ENCODE results near the gene LITAFD.

GRCh38 chr16:8832717-8833105 lies 49.4 kb upstream of the LITAFD start:
- TF ChIP-seq MAX (IDR thresholded peaks at IDR 0.05): no peak
- no peak for TF ChIP-seq CTCF (IDR thresholded peaks at IDR 0.05 in 2 of 3, conservative IDR thresholded peaks at IDR 0.05 in 1 of 3; ENCODE audit: borderline replicate concordance in 1 of 3, insufficient read depth in 1 of 3, low read depth in 2 of 3, low read length in 2 of 3)
- no peak for TF ChIP-seq POLR2AphosphoS5 (IDR thresholded peaks at IDR 0.05; ENCODE audit: low read depth, low read length)
- no peak for TF ChIP-seq ELF1 (IDR thresholded peaks at IDR 0.05; ENCODE audit: borderline replicate concordance, low read depth)
- TF ChIP-seq ATF3 (IDR thresholded peaks at IDR 0.05): no peak
- TF ChIP-seq ZBTB33 (IDR thresholded peaks at IDR 0.05; ENCODE audit: extremely low read depth, insufficient replicate concordance, low read length): no peak
- no peak for TF ChIP-seq POLR2A (IDR thresholded peaks at IDR 0.05; ENCODE audit: borderline replicate concordance, extremely low read depth, insufficient read depth, insufficient read length)
- TF ChIP-seq EZH2 (IDR thresholded peaks at IDR 0.05): no peak
- TF ChIP-seq REST (IDR thresholded peaks at IDR 0.05; ENCODE audit: low read depth): no peak
- TF ChIP-seq SIN3A (IDR thresholded peaks at IDR 0.05; ENCODE audit: low read depth): no peak
